Trophoblast cell (in vitro differentiated cells and primary cell): ENCODE results near the gene ZNF467.
A peak's percentile ranks its signal among the peaks of the same experiment; 100 is the strongest.

ENCODE experiments used
- DNase-seq, 2 donors: peaks; one replicate each; pipeline ENCODE4 v3.0.0-alpha.2; 2016
- H2AFZ ChIP-seq: 2 replicates; pipeline ENCODE4 v1.6.1; 2013; ENCODE audit warnings: low read length, moderate library complexity, mild to moderate bottlenecking; ENCODE audit not compliant: insufficient read depth, poor library complexity
- H2AK5ac ChIP-seq: 2 replicates; pipeline ENCODE4 v1.6.1; 2013; ENCODE audit warnings: mild to moderate bottlenecking, low read length
- H2BK120ac ChIP-seq: 2 replicates; pipeline ENCODE4 v1.6.1; 2013; ENCODE audit warnings: low read length, mild to moderate bottlenecking, moderate library complexity; ENCODE audit not compliant: insufficient read depth, poor library complexity
- H2BK12ac ChIP-seq: 2 replicates; pipeline ENCODE4 v1.6.1; 2013; ENCODE audit warnings: mild to moderate bottlenecking, low read length, moderate library complexity
- H2BK5ac ChIP-seq: 2 replicates; pipeline ENCODE4 v1.6.1; 2013; ENCODE audit warnings: low read length, low read depth, moderate library complexity, mild to moderate bottlenecking; ENCODE audit not compliant: poor library complexity
- H3K14ac ChIP-seq: 2 replicates; pipeline ENCODE4 v1.6.1; 2013; ENCODE audit warnings: mild to moderate bottlenecking, low read length
- H3K18ac ChIP-seq: 2 replicates; pipeline ENCODE4 v1.6.1; 2013; ENCODE audit warnings: mild to moderate bottlenecking, low read length
- H3K23ac ChIP-seq: 2 replicates; pipeline ENCODE4 v1.6.1; 2013; ENCODE audit warnings: low read length
- H3K27ac ChIP-seq: 2 replicates; pipeline ENCODE4 v1.5.1; 2013; ENCODE audit warnings: low read depth, mild to moderate bottlenecking, inconsistent platforms, low read length, moderate library complexity
- H3K27me3 ChIP-seq: 2 replicates; pipeline ENCODE4 v1.6.1; 2013; ENCODE audit warnings: inconsistent platforms, mild to moderate bottlenecking, low read length, moderate library complexity; ENCODE audit not compliant: insufficient read depth
- H3K36me3 ChIP-seq, 2 experiments: 1 replicate in 1 of 2; 2 replicates in 1 of 2; pipeline ENCODE4 v1.6.1; 2013; ENCODE audit warnings: low read length in 2 of 2, mild to moderate bottlenecking in 2 of 2, moderate library complexity in 1 of 2; ENCODE audit not compliant: insufficient read depth in 2 of 2, control insufficient read depth in 1 of 2
- H3K4ac ChIP-seq: 2 replicates; pipeline ENCODE4 v1.6.1; 2013; ENCODE audit warnings: low read depth, mild to moderate bottlenecking, low read length, moderate library complexity
- H3K4me1 ChIP-seq, 2 experiments: 1 replicate in 1 of 2; 2 replicates in 1 of 2; pipeline ENCODE4 v1.6.1; 2013; ENCODE audit warnings: low read length in 2 of 2, mild to moderate bottlenecking in 2 of 2, moderate library complexity in 1 of 2; ENCODE audit not compliant: insufficient read depth in 2 of 2, control insufficient read depth in 1 of 2
- H3K4me2 ChIP-seq: 2 replicates; pipeline ENCODE4 v1.6.1; 2013; ENCODE audit warnings: inconsistent platforms, mild to moderate bottlenecking, low read length, moderate library complexity
- H3K4me3 ChIP-seq: 2 replicates; pipeline ENCODE4 v1.5.1; 2013; ENCODE audit warnings: mild to moderate bottlenecking, low read depth, low read length, inconsistent platforms
- H3K79me1 ChIP-seq: one replicate; pipeline ENCODE4 v1.6.1; 2013; ENCODE audit warnings: low read length
- H3K79me2 ChIP-seq: 2 replicates; pipeline ENCODE4 v1.6.1; 2013; ENCODE audit warnings: low read length, mild to moderate bottlenecking; ENCODE audit not compliant: control insufficient read depth, insufficient read depth, poor library complexity
- H3K9ac ChIP-seq: 2 replicates; pipeline ENCODE4 v1.6.1; 2013; ENCODE audit warnings: mild to moderate bottlenecking, low read length
- H3K9me3 ChIP-seq: 2 replicates; pipeline ENCODE4 v1.6.1; 2013; ENCODE audit warnings: low read depth, mild to moderate bottlenecking, control low read depth, inconsistent platforms, low read length; ENCODE audit not compliant: insufficient read depth
- H4K12ac ChIP-seq: 2 replicates; pipeline ENCODE4 v1.6.1; 2013; ENCODE audit warnings: low read depth, mild to moderate bottlenecking, low read length, moderate library complexity
- H4K8ac ChIP-seq: 2 replicates; pipeline ENCODE4 v1.6.1; 2013; ENCODE audit warnings: low read depth, mild to moderate bottlenecking, low read length, moderate library complexity
- H4K91ac ChIP-seq: one replicate; pipeline ENCODE4 v1.6.1; 2013; ENCODE audit warnings: low read depth, mild to moderate bottlenecking, low read length, moderate library complexity
- WGBS: extraction: QIAGEN DNeasy Blood & Tissue Kit; methylation state at CpG from one replicate; pipeline ENCODE4 v1.1.7; 2013; ENCODE audit warnings: missing lambda C conversion rate; ENCODE audit not compliant: insufficient read length, insufficient coverage; ENCODE audit errors: extremely low coverage; 5-methylcytosine and 5-hydroxymethylcytosine counted together

Gene ZNF467

GRCh38 chr7:149768931-149769330 lies 4.5 kb downstream of the ZNF467 start:
- H2BK5ac ChIP-seq: no peak overlapping the region
- H3K79me2 ChIP-seq: no peaks in the 10 kb centered on the region
- H3K79me1 ChIP-seq: peaks cover 8% of the 10 kb centered on the region
- no peak overlapping the region for H3K9ac ChIP-seq
- H3K14ac ChIP-seq: no peak overlapping the region
- H4K91ac ChIP-seq: no peak overlapping the region
- no peak overlapping the region for H2AFZ ChIP-seq
- H3K23ac ChIP-seq: no peak overlapping the region
- no peak overlapping the region for H3K4me3 ChIP-seq
- no peak overlapping the region for H2BK12ac ChIP-seq
- peaks cover 11 to 27% of the 10 kb centered on the region in 2 experiments for H3K4me1 ChIP-seq
- H2AK5ac ChIP-seq: no peak overlapping the region
- no CpG with 5 or more reads among the region's 7 CpGs for WGBS
- peaks cover 14% of the 10 kb centered on the region for H3K9me3 ChIP-seq
- no peak overlapping the region for H2BK120ac ChIP-seq
- no peak overlapping the region for H4K12ac ChIP-seq
- H3K4ac ChIP-seq: no peak overlapping the region
- no peaks in the 10 kb centered on the region for H3K36me3 ChIP-seq
- no peak for DNase-seq
- no peak overlapping the region for H3K27ac ChIP-seq
- no peak overlapping the region for H3K18ac ChIP-seq
- H3K27me3 ChIP-seq: peaks cover 54% of the 10 kb centered on the region
- H3K4me2 ChIP-seq: no peak overlapping the region
- no peak overlapping the region for H4K8ac ChIP-seq

GRCh38 chr7:149767068-149767467 lies 6.3 kb downstream of the ZNF467 start:
- no peak overlapping the region for H3K4me2 ChIP-seq
- no peak overlapping the region for H2BK5ac ChIP-seq
- no peak overlapping the region for H3K14ac ChIP-seq
- no peaks in the 10 kb centered on the region for H3K36me3 ChIP-seq
- no peak overlapping the region for H2BK120ac ChIP-seq
- peaks cover 58% of the 10 kb centered on the region for H3K27me3 ChIP-seq
- H3K79me2 ChIP-seq: no peaks in the 10 kb centered on the region
- H2AK5ac ChIP-seq: no peak overlapping the region
- H4K91ac ChIP-seq: no peak overlapping the region
- no peak overlapping the region for H3K4me3 ChIP-seq
- H3K79me1 ChIP-seq: peaks cover 5% of the 10 kb centered on the region
- H3K23ac ChIP-seq: no peak overlapping the region
- no peak overlapping the region for H3K27ac ChIP-seq
- no peak overlapping the region for H3K9ac ChIP-seq
- no CpG with 5 or more reads among the region's 8 CpGs for WGBS
- no peak overlapping the region for H4K12ac ChIP-seq
- no peak for DNase-seq
- no peak overlapping the region for H4K8ac ChIP-seq
- H3K4me1 ChIP-seq: peaks cover 11 to 21% of the 10 kb centered on the region in 2 experiments
- H2AFZ ChIP-seq: no peak overlapping the region
- H3K4ac ChIP-seq: no peak overlapping the region
- no peak overlapping the region for H2BK12ac ChIP-seq
- H3K9me3 ChIP-seq: peaks cover 14% of the 10 kb centered on the region
- H3K18ac ChIP-seq: no peak overlapping the region

GRCh38 chr7:149766135-149766675 lies 7.2 kb downstream of the ZNF467 start:
- H2BK12ac ChIP-seq: no peak overlapping the region
- no peak for DNase-seq
- peaks cover 14% of the 10 kb centered on the region for H3K9me3 ChIP-seq
- H3K79me2 ChIP-seq: no peaks in the 10 kb centered on the region
- H3K36me3 ChIP-seq: no peaks in the 10 kb centered on the region
- H3K27me3 ChIP-seq: peaks cover 58% of the 10 kb centered on the region
- H4K91ac ChIP-seq: no peak overlapping the region
- no peak overlapping the region for H2AK5ac ChIP-seq
- no peak overlapping the region for H3K18ac ChIP-seq
- no peak overlapping the region for H3K27ac ChIP-seq
- WGBS: no CpG with 5 or more reads among the region's 18 CpGs
- H2BK120ac ChIP-seq: no peak overlapping the region
- no peak overlapping the region for H4K8ac ChIP-seq
- H3K4me3 ChIP-seq: peak overlapping the region; percentile 38
- H3K23ac ChIP-seq: no peak overlapping the region
- H3K79me1 ChIP-seq: peaks cover under 1% of the 10 kb centered on the region
- peak overlapping the region; percentile 37 for H3K4me2 ChIP-seq
- H3K4ac ChIP-seq: no peak overlapping the region
- H2AFZ ChIP-seq: no peak overlapping the region
- H3K9ac ChIP-seq: no peak overlapping the region
- no peak overlapping the region for H2BK5ac ChIP-seq
- H3K14ac ChIP-seq: no peak overlapping the region
- peaks cover 11 to 19% of the 10 kb centered on the region in 2 experiments for H3K4me1 ChIP-seq
- no peak overlapping the region for H4K12ac ChIP-seq

- Histone ChIP-seq H3K79me2 (no peaks in the 10 kb centered on the region), H3K27ac (no peak overlapping the region), H3K4me1 (peaks cover 11 to 16% of the 10 kb centered on the region in 2 experiments), H3K9me3 (peaks cover 14% of the 10 kb centered on the region), H3K4ac (no peak overlapping the region), H3K23ac (no peak overlapping the region), H3K36me3 (no peaks in the 10 kb centered on the region), H2BK12ac (no peak overlapping the region), H4K91ac (no peak overlapping the region), H3K79me1 (no peaks in the 10 kb centered on the region), H4K12ac (no peak overlapping the region), H2BK120ac (no peak overlapping the region), H2BK5ac (no peak overlapping the region), H4K8ac (no peak overlapping the region), H3K14ac (no peak overlapping the region), H3K27me3 (peaks cover 54% of the 10 kb centered on the region), H2AK5ac (no peak overlapping the region), H3K18ac (no peak overlapping the region), H3K4me2 (peak overlapping the region; percentile 54), H2AFZ (no peak overlapping the region), H3K9ac (no peak overlapping the region), H3K4me3 (peak overlapping the region; percentile 38)
- no CpG with 5 or more reads among the region's 76 CpGs for WGBS
- peak; percentile 21 to 73 for DNase-seq
Measured at GRCh38 chr7:149765399-149766121, 7.8 kb downstream of the ZNF467 start.
